Measurements from ENCODE around the gene SORCS2.

The SORCS2 gene

DNA sequence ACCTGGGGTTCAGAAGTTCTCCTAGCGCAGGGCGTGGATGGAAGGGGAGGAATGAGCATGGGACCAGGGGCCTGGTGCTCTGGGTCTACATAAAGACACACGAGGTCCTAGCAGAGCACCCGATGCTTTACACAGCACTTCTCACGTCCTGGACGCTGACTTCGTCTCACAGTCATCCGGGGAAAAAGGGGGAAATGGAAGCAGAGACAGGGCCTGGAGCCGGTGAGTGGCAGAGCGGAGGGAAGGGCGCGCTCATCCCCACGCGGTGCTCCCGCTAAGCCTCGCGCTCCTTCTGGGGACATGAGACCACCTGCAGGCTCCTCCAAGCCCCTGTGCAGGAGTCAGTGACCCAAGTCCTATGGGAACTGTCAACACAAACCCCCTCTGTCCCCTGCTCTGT lies 589.7 kb downstream of the SORCS2 start:
- peaks cover 4% of the 10 kb centered on the region; the same call in 1 of the 2 replicates for H3K27me3 ChIP-seq (ENCODE audit: control insufficient read depth, low read length)
- H3K36me3 ChIP-seq (ENCODE audit: control insufficient read depth, low read length): no peaks in the 10 kb centered on the region
- no peaks in the 10 kb centered on the region for H3F3A ChIP-seq (ENCODE audit: control insufficient read depth, insufficient read depth)
- no peak overlapping the region for H3K4me3 ChIP-seq (ENCODE audit: low read length)
- TF ChIP-seq EZH2phosphoT487 (IDR thresholded peaks at IDR 0.05; ENCODE audit: borderline replicate concordance, low read length): no peak
- TF ChIP-seq, protein P1, sequence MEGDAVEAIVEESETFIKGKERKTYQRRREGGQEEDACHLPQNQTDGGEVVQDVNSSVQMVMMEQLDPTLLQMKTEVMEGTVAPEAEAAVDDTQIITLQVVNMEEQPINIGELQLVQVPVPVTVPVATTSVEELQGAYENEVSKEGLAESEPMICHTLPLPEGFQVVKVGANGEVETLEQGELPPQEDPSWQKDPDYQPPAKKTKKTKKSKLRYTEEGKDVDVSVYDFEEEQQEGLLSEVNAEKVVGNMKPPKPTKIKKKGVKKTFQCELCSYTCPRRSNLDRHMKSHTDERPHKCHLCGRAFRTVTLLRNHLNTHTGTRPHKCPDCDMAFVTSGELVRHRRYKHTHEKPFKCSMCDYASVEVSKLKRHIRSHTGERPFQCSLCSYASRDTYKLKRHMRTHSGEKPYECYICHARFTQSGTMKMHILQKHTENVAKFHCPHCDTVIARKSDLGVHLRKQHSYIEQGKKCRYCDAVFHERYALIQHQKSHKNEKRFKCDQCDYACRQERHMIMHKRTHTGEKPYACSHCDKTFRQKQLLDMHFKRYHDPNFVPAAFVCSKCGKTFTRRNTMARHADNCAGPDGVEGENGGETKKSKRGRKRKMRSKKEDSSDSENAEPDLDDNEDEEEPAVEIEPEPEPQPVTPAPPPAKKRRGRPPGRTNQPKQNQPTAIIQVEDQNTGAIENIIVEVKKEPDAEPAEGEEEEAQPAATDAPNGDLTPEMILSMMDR (IDR thresholded peaks at IDR 0.05; ENCODE audit: low read depth, low read length, poor library complexity, severe bottlenecking): no peak
- no peaks in the 10 kb centered on the region for H4K20me1 ChIP-seq (ENCODE audit: control insufficient read depth, insufficient read depth, low read depth, low read length)
- peaks cover 36% of the 10 kb centered on the region for H3K4me1 ChIP-seq (ENCODE audit: control insufficient read depth, low read length)
- peak overlapping the region; percentile 30 for H3K4me2 ChIP-seq (ENCODE audit: low read length)
- no peaks in the 10 kb centered on the region for H3K9me2 ChIP-seq (replicated peaks; ENCODE audit: control insufficient read depth, low read length)
- no peak overlapping the region for H3K27ac ChIP-seq (ENCODE audit: low read depth, low read length)
- no peaks in the 10 kb centered on the region for H3K79me2 ChIP-seq (ENCODE audit: control insufficient read depth, low read length)
- no peaks in the 10 kb centered on the region for H3K9me3 ChIP-seq (ENCODE audit: control insufficient read depth, insufficient read depth, low read length)

DNA sequence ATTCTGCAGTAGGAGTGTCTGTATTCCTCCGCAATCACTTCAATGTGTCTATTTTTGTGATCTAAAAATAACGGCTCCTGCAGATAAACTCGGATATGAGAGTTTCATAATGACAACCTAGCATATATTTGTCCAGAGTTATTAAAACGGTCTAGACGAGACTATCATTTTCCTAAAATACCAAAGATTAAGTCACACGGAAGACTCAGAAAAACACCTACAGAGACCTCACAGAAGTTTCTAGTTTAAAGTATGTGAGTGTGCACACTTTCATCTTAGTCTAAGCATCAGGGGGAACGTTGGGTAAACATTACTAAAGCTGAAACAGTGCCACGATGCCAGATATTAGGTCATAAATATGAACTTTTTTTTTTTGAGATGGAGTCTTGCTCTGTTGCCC lies 590.4 kb downstream of the SORCS2 start:
- TF ChIP-seq, protein P1 (IDR thresholded peaks at IDR 0.05; ENCODE audit: low read depth, low read length, poor library complexity, severe bottlenecking): no peak
- TF ChIP-seq EZH2phosphoT487 (IDR thresholded peaks at IDR 0.05; ENCODE audit: borderline replicate concordance, low read length): no peak
- peaks cover 36% of the 10 kb centered on the region for H3K4me1 ChIP-seq (ENCODE audit: control insufficient read depth, low read length)

GRCh38 chr4:7783541-7783940 lies 591.2 kb downstream of the SORCS2 start:
- Histone ChIP-seq H3K27me3 (ENCODE audit: control insufficient read depth, low read length) (no peaks in the 10 kb centered on the region), H3K4me2 (ENCODE audit: low read length) (no peak overlapping the region), H3K27ac (ENCODE audit: low read depth, low read length) (no peak overlapping the region), H3K9me3 (ENCODE audit: control insufficient read depth, insufficient read depth, low read length) (no peaks in the 10 kb centered on the region), H3F3A (ENCODE audit: control insufficient read depth, insufficient read depth) (no peaks in the 10 kb centered on the region), H4K20me1 (ENCODE audit: control insufficient read depth, insufficient read depth, low read depth, low read length) (no peaks in the 10 kb centered on the region), H3K79me2 (ENCODE audit: control insufficient read depth, low read length) (no peaks in the 10 kb centered on the region), H3K36me3 (ENCODE audit: control insufficient read depth, low read length) (no peaks in the 10 kb centered on the region), H3K4me3 (ENCODE audit: low read length) (no peak overlapping the region), H3K4me1 (ENCODE audit: control insufficient read depth, low read length) (peaks cover 36% of the 10 kb centered on the region), H3K9me2 (replicated peaks; ENCODE audit: control insufficient read depth, low read length) (no peaks in the 10 kb centered on the region)
- TF ChIP-seq EZH2phosphoT487 (IDR thresholded peaks at IDR 0.05; ENCODE audit: borderline replicate concordance, low read length): no peak
- TF ChIP-seq, protein P1 (IDR thresholded peaks at IDR 0.05; ENCODE audit: low read depth, low read length, poor library complexity, severe bottlenecking): no peak

More for the DNA sequence above, 590.4 kb downstream of the SORCS2 start:
- Histone ChIP-seq H3K9me2 (replicated peaks; ENCODE audit: control insufficient read depth, low read length) (no peaks in the 10 kb centered on the region), H3F3A (ENCODE audit: control insufficient read depth, insufficient read depth) (no peaks in the 10 kb centered on the region), H3K79me2 (ENCODE audit: control insufficient read depth, low read length) (no peaks in the 10 kb centered on the region), H3K9me3 (ENCODE audit: control insufficient read depth, insufficient read depth, low read length) (no peaks in the 10 kb centered on the region), H3K4me3 (ENCODE audit: low read length) (no peak overlapping the region), H3K36me3 (ENCODE audit: control insufficient read depth, low read length) (no peaks in the 10 kb centered on the region), H3K27ac (ENCODE audit: low read depth, low read length) (no peak overlapping the region), H3K4me2 (ENCODE audit: low read length) (peak overlapping the region; percentile 30), H3K27me3 (ENCODE audit: control insufficient read depth, low read length) (no peaks in the 10 kb centered on the region), H4K20me1 (ENCODE audit: control insufficient read depth, insufficient read depth, low read depth, low read length) (no peaks in the 10 kb centered on the region)

Measured in DOHH2 (cell line).